ENCODE data around the gene PTPRS.

GRCh38 chr19:5337708-5338655 lies 2.6 kb downstream of the PTPRS start:
- TF ChIP-seq CTCF (IDR thresholded peaks at IDR 0.05 in 4 of 5, conservative IDR thresholded peaks at IDR 0.05 in 1 of 5) (no peak), POLR2A (IDR thresholded peaks at IDR 0.05) (no peak)
